ENCODE data around the gene KCNQ4. TPM values are rescaled to one million over a fixed set of nuclear protein-coding genes. Genes with fewer than 3 reads are reported as not detected.

Gene KCNQ4
- polyA plus RNA-seq, 3 donors: 0.13 TPM; not detected in 2

- Histone ChIP-seq H4K20me1 (ENCODE audit: insufficient read depth, low read length) (peaks cover 98% of the 10 kb centered on the region), H3K9me3 (replicated peaks in 1 of 2; ENCODE audit: control insufficient read depth in 1 of 2, insufficient read depth in 1 of 2, low read length in 2 of 2) (no peaks in the 10 kb centered on the region), H3K27ac (ENCODE audit: low read depth in 1 of 2, low read length in 2 of 2) (peak overlapping the region in 1 of 2 donors; percentile 25), H3K79me2 (ENCODE audit: insufficient read depth, low read length) (peaks cover 93% of the 10 kb centered on the region), H3K9ac (ENCODE audit: insufficient read depth, low read length, poor library complexity, severe bottlenecking) (no peak overlapping the region), H3K36me3 (replicated peaks in 1 of 2; ENCODE audit: control insufficient read depth in 1 of 2, insufficient read depth in 2 of 2, low read length in 2 of 2) (peaks cover 24 to 37% of the 10 kb centered on the region in 2 donors), H2AFZ (ENCODE audit: insufficient read depth, low read depth, low read length, poor library complexity, severe bottlenecking) (no peak overlapping the region), H3K4me1 (ENCODE audit: control insufficient read depth in 1 of 2, insufficient read depth in 2 of 2, low read length in 2 of 2) (peaks cover 8 to 11% of the 10 kb centered on the region in 2 donors), H3K4me2 (replicated peaks; ENCODE audit: extremely low read depth, low read length, poor library complexity, severe bottlenecking) (no peak overlapping the region), H3K27me3 (ENCODE audit: control insufficient read depth in 2 of 2, insufficient read depth in 2 of 2, low read length in 2 of 2) (no peaks in the 10 kb centered on the region), H3K4me3 (replicated peaks in 1 of 3; ENCODE audit: low read depth in 2 of 3, low read length in 3 of 3) (no peak overlapping the region)
- no peak for DNase-seq
- Mint-ChIP-seq H3K36me3 (peaks cover 22 to 30% of the 10 kb centered on the region in 2 donors), H3K4me1 (peaks cover 20% of the 10 kb centered on the region), H3K9me3 (no peaks in the 10 kb centered on the region), H3K27me3 (ENCODE audit: low read depth in 3 of 3) (no peaks in the 10 kb centered on the region), H3K4me3 (no peak overlapping the region), H3K27ac (peak overlapping the region in 1 of 7 donors; percentile 43)
- intact Hi-C loops (cut with micrococcal nuclease): no loop called here
- TF ChIP-seq CTCF (IDR thresholded peaks at IDR 0.05): no peak
Measured at GRCh38 chr1:40736085-40736531, 47.5 kb upstream of the KCNQ4 start.

GRCh38 chr1:40738831-40739230, 44.8 kb upstream of the KCNQ4 start:
- Histone ChIP-seq H4K20me1 (ENCODE audit: insufficient read depth, low read length) (peaks cover 98% of the 10 kb centered on the region), H3K27ac (ENCODE audit: low read depth in 1 of 2, low read length in 2 of 2) (no peak overlapping the region), H3K4me3 (replicated peaks in 1 of 3; ENCODE audit: low read depth in 2 of 3, low read length in 3 of 3) (no peak overlapping the region), H3K4me2 (replicated peaks; ENCODE audit: extremely low read depth, low read length, poor library complexity, severe bottlenecking) (no peak overlapping the region), H3K79me2 (ENCODE audit: insufficient read depth, low read length) (peaks cover 93% of the 10 kb centered on the region), H3K36me3 (replicated peaks in 1 of 2; ENCODE audit: control insufficient read depth in 1 of 2, insufficient read depth in 2 of 2, low read length in 2 of 2) (peaks cover 40 to 61% of the 10 kb centered on the region in 2 donors), H2AFZ (ENCODE audit: insufficient read depth, low read depth, low read length, poor library complexity, severe bottlenecking) (no peak overlapping the region), H3K4me1 (ENCODE audit: control insufficient read depth in 1 of 2, insufficient read depth in 2 of 2, low read length in 2 of 2) (peaks cover 5 to 8% of the 10 kb centered on the region in 2 donors), H3K9ac (ENCODE audit: insufficient read depth, low read length, poor library complexity, severe bottlenecking) (no peak overlapping the region), H3K27me3 (ENCODE audit: control insufficient read depth in 2 of 2, insufficient read depth in 2 of 2, low read length in 2 of 2) (no peaks in the 10 kb centered on the region), H3K9me3 (replicated peaks in 1 of 2; ENCODE audit: control insufficient read depth in 1 of 2, insufficient read depth in 1 of 2, low read length in 2 of 2) (no peaks in the 10 kb centered on the region)
- peak overlapping the region in 1 of 7 donors; percentile 15 for H3K27ac Mint-ChIP-seq
- WGBS (ENCODE audit: insufficient coverage): no CpG with 5 or more reads among the region's 6 CpGs
- intact Hi-C loops (cut with micrococcal nuclease): no loop called here
- no peak for DNase-seq
- TF ChIP-seq CTCF (IDR thresholded peaks at IDR 0.05): no peak
- H3K9me3 Mint-ChIP-seq: no peaks in the 10 kb centered on the region
- H3K27me3 Mint-ChIP-seq (ENCODE audit: low read depth in 3 of 3): no peaks in the 10 kb centered on the region
- H3K4me1 Mint-ChIP-seq: peaks cover 17% of the 10 kb centered on the region
- H3K4me3 Mint-ChIP-seq: no peak overlapping the region
- peaks cover 36 to 44% of the 10 kb centered on the region in 2 donors for H3K36me3 Mint-ChIP-seq

Measured in CD14-positive monocyte (primary cell).